GM19328 (cell line): ENCODE results near the gene RAB9B.
"Not testable (repeated sequence)": the region's sequence is repeated elsewhere in the genome, so short reads cannot be mapped to it uniquely, and the experiment has no call there.

Experiments
- ATAC-seq: cut with Tn5 transposase; IDR thresholded peaks from one replicate; pipeline ENCODE4 v1.9.1; 2021; ENCODE audit warnings: mild to moderate bottlenecking, moderate library complexity; ENCODE audit not compliant: unreplicated experiment

RAB9B gene, protein sequence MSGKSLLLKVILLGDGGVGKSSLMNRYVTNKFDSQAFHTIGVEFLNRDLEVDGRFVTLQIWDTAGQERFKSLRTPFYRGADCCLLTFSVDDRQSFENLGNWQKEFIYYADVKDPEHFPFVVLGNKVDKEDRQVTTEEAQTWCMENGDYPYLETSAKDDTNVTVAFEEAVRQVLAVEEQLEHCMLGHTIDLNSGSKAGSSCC

DNA sequence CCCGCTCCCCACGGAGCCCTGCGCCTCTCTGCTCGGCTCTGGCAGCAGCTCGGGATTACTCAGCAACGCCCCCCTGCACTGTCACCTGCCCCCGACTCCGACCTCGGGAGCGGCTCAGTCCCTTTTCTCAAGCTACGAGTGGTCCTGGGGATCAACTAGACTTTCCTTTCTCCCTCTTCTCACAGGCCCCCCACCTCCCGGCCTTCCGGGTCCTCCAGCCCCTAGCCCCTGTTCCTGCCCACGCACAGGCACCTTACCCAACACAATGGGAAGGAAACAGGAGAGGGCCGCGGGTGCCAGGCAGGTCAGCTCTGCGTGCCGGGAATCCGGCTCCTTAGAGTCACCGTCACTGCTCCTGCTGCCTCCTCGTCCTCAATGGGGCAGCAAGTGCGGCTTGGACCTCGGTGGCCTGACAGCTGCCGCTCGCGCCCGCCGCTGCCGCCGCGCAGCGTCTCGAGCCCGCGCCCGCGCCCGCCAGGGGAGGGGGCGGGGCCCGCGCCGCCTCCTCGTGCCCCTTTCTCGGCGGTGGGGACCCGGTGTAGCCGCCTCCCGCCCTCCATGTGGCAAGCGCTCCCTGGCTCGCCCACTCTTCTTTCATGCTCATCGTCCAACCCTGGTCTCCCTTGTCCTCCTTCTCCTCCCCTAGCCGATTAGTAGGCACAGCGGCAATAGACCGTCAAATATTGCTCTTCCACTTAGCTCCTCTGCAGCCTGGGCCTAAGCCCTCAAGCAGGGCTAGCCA, at the start of gene RAB9B:
RAB9B (minus strand) TSS at position 455 of the 742 bp plus-strand sequence. CDS start 6,473 bp downstream, outside the sequence.
- ATAC-seq = peak; percentile 84

DNA sequence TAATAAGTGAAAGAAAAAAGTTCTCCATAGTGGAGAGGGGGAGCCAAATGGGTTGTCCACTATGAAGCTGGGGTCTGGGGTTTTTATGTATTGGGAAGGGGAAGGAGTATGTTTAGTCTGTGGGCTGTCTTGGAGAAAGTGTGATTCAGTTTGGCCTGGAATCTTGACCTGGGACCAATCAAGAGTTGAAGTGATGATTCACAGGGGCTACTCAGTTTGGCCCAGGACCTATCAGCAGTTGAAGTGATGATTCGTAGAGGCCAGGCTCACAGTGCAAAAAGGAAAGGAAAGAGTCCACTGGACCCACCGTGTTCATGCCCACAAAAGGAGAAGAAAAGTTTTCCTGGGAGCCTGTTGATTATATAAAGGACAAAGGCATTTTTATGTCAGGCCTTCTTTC, 47.3 kb upstream of the RAB9B start:
- ATAC-seq = no peak

DNA sequence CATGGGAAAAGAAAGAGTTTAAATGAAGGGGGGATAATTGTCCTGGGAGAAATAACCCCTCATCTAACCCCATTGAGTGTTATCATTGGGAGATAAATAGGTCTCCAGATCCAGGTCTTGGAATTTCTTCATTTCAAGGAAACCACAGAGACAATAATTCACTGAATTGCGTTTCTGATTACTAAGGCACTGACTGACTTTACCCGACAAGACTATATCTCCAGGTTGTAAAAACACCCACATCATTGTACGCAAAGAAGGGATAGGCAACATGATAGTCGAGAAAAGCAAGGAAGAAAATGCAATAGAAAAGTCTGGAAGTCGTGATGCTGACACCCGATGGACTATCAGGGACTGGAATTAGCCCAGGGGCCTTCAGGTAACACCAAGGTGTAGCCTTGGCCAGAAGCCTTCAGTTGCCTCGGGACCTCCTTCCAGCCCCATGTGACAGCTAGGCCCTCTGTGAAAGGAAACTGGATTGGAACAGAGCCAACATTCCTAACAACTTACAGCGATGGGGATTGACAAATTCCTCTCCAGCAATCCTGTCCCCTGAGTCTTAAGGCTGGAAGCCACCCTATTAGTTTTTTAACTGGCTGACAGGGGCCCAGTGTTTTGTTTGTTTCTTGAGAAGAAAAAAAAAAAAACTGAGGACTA, 46.5 kb upstream of the RAB9B start:
- no peak for ATAC-seq

DNA sequence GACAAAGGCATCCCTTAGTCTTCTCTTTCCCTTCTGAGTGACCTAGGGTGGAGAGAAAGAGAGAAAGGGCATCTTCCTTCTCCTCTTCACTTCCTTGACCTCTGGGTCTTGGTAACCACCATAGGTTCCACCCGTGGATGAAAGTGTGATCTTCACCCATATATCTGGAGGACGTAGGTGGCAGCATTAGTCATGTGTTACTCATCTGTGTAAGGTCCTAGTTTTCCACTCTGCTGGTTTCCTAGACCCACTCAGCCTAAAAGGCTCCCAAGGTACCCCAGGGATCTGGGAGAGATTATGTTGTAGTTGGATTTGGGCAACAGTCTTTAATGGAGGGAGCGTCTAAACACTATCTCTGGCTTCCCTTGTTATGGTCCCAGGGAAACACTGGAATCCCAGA, 45.5 kb upstream of the RAB9B start:
- ATAC-seq = no peak

DNA sequence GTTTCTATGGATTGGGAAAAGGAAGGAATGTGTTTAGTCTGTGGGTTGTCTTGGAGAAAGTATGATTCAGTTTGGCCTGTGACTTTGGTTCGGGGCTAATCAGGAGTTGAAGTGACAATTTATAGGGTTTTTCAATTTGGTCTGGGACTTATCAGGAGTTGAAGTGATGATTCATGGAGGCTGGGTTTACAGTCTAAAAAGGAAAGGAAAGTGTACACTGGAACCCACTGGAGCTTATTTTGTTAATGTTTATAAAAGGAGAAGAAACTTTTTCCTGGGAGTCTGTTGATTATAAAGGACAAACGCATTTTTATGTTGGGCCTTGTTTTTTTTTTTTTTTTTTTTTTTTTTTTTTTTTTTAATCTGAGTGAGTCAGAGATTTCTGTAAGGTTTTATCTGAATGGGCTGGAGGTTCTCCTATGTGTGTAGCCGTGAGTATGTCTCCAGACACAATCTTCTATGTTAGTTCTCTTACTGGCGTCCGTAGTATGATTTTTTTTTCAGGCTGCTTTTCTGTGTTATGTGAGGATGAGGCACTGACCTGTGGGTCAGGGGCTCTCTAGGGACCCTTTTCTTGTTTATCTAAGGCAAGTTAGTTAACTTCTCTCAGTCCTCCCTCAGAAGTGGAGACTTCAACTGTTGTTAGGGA, 33.0 kb upstream of the RAB9B start:
- ATAC-seq = no peak

DNA sequence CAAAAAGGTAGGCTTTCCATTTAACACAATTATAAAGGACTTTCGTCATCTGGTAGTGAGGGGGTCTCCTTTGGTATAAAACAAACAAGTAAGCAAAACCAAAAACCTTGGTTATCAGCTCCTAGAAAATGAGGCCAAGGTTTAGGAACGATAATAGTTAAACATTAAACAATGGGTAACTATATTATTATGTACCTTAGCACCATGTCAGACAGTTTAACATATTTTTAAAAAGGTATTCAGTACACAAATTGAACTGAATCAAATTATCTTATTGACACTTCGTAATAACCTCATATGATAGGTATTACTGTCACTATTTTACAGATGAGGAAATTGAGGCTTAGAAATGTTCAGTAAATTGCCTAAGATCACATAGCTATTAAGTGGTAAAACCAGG, 32.1 kb upstream of the RAB9B start:
- ATAC-seq = no peak

DNA sequence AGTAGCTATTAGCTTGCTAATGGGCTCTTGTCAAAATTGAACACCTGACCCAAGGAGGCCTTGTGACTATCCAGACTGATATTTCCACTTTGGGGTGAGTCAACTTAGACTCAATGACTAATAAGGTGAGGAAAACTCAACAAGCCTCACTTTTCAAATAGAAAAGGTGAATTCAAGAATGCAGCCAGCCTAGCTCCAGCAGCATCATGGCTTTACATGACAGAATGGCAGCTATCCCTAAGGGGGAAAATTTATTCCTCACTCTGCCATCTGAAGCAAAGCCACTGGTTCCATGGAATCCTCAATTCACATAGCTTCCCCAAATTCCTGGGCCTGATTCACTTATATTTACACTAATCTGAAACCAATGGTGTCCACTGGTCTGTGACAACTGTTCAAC, 29.1 kb upstream of the RAB9B start:
- ATAC-seq = no peak

DNA sequence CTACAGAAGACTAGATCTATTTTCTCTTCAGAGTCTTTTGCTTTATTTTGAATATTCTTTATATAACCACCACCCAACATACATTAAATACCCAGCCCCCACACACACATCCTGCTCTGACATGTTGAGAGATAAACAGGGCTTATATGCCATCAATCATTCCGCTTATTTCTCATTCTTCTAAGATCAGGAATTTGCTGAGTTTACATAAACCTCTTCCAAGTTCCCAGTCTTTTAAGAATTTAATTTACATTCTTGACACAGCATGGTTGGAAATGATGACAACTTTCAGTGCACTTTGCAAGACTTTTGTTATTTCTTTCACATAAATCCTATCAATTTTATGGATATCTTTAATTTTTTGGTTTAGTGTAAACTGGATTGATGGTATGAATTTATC, 17.5 kb upstream of the RAB9B start:
- no peak for ATAC-seq

DNA sequence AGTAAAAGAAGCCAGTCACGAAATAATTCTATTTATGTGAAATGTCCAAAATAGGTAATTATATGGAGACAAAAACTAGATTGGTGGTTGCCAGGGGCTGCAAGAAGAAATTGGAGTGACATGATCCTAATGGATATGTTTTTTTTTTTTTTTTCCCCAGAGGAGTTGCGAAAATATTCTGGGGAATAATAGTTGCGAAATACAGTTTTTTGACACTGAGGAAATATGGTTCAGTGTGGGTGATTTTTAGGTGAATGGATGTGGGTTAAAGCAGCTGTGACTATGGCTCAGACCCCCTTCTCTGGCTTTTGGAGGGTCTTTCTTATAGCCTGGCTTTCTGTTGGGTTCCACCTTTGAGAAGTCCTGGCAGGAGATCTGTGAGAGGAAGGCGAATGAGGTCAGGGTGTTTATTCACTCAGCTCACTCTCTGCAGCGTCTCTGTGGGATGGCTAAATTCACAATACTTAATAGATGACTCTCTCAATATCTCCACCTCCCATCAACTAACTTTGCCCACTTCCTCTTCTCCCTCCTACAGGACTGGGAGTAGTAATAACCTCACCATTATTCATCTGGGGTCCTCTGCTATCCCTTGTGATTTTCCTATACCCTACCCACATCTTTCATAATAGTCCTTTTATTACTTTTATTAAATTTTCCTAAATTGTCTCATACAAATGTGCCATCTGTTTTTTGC, 15.3 kb upstream of the RAB9B start:
- no peak for ATAC-seq

DNA sequence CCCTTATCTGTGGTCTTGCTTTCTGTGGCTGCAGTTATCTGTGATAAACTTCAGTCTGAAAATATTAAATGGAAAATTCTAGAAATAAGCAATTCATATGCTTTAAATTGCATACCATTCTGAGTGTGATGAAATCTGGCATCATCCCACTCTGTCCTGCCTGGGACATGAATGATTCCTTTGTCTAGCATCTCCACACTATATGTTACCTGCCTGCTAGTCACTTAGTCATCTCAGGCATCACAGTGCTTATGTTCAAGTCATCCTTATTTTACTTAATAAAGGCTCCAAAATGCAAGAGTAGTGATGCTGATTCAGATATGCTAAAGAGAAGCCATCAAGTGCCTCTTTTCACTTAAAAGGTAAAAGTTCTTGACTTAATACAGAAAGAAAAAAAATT, 14.3 kb upstream of the RAB9B start:
- no peak for ATAC-seq

DNA sequence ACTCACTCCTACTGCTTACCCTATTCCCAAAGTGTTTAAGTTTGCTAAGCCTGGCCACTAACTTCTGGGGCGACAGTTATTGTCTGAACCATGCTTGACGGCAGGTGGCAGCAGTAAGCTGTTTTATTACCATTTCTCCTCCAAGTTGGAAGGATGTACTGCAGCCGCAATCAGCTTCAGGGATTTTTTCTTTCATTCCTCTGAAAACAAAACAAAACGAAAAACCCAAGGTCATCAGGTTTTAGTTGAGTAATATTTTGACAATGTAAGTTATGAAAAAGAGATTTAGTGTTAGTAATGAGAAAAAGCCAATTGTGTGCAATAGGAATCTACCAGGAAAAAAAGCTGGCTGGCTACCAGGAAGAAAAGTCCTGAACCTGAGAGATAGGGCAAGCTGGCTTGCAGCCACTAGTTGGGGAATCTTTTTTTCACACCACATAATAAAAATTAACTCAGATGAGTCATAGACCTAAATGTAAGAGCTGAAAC, 13.2 kb upstream of the RAB9B start:
- ATAC-seq = no peak

DNA sequence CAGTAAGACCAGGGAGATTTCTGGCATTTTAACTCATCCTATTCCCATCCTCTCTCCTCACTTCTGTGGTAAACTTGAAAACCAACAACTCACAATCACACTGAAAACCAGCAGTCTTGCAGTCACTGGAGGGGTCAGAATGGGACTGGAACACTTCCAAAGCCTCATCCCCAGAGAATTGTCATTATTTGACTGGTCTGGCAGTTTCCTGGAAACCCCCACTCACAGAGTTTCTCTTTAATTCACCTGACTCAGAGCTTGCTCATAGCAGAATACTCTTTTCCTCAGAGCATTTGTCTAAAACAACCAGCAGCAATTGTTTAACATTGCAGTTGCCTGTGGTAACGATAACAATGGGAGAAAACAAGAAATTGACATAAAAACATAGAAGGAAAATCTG, 7.3 kb upstream of the RAB9B start:
- no peak for ATAC-seq

DNA sequence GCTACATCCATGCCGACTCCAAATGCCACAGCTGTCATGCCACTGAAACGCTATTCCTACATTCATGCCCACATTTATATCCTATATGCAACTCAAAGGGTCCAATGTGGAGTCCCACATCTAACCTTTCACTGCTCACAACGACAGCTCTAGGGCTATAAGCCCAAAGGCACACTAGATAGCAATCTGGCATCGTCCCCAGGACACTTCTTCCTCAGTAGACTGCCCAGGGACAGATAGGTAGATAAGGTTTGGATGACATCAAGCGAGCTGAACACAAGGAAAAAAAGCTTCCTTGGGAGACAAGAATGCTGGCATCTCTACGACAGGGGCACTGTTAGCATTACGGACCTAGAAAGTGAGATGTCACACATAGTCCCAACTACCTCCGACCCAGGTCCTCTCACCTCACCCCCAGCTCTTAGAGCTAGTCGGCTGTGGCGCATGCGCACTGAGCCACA, 685 bp downstream of the RAB9B start:
- ATAC-seq = no peak

DNA sequence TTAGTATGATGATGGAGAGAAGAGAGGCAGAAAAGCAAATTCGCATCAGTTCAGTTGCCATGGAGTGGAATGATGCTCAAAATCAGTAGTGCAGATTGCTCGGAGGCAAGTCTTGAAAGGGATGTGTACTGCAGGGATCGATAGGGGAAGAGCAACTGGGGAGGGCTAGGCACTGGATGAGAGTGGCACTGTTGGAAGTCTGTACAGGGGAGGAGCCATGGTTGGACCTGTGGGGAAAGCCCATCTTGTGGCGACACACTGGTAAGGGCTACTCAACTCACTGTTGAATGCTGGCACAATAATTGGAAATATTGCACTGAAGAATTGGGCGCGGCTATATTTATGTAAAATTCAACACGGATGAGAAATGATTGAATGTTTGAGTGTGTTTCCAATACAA, 1.2 kb downstream of the RAB9B start:
- no peak for ATAC-seq

DNA sequence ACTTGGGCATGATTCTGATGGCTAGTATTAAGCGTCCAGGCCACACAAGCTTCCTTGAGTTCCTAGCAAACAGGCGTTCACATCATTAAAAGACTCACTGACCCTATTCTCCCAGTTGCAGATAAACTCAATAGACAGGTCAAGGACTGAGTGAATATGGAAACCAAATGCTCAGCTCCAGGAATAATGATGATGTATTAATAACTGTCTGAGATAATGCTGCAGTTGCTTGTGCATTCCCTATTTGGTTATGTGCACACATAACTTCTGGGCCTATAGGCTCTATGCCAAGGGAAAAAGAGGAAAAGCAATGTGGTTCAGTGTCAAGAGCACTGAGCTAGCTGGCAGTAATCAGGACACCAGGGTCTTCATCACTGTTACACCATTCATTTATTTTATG, 3.5 kb downstream of the RAB9B start:
- ATAC-seq = no peak

DNA sequence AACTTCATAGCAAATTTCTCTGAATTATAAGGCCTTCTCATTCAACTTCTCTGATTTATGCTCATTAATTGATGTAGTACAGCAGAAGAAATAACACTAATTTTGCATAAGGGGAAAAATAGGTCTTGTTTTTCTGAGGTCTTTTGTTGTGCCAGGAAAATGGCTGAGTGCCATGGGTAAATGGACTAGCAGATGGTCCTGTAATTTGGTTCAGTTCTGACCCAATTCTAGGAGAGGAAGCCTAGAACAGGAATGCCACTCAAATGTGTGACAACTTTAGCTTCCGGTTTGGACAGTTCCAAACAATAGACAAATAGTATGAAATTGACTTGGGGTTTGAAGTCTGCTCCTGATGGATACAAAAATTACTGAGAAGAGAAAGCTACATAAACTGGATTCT, 6.2 kb downstream of the RAB9B start:
- no peak for ATAC-seq

DNA sequence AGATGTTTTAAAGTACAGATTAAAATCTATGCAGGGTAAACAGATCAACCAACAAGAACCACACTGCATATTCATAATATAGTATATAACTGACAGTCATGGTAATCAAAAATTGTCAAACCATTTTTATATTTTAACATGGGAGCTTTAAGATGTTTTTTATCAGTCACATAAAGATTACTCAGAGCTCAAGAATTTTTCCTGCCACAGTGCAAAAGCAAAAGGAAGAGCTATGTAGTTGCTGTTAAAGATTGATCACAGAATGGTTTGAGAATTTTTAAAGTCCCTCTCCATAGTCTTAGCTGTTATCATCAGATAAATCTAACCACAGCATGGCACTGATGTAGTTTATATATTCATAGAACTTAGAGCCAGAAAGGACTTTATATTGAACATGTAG, 8.5 kb downstream of the RAB9B start:
- no peak for ATAC-seq

DNA sequence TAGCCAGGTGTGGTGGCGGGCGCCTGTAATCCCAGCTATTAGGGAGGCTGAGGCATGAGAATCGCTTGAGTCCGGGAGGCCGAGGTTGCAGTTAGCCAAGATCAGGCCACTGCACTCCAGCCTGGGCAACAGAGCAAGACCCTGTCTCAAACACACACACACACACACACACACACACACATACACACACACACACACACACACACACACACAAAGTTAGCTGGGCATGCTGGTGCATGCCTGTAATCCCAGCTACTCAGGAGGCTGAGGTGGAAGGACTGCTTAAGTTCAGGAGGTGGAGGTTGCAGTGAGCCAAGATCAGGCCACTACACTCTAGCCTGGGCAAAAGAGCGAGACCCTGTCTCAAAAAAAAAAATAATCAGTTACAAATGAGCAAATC, 11.3 kb downstream of the RAB9B start:
- not testable (repeated sequence) for ATAC-seq

DNA sequence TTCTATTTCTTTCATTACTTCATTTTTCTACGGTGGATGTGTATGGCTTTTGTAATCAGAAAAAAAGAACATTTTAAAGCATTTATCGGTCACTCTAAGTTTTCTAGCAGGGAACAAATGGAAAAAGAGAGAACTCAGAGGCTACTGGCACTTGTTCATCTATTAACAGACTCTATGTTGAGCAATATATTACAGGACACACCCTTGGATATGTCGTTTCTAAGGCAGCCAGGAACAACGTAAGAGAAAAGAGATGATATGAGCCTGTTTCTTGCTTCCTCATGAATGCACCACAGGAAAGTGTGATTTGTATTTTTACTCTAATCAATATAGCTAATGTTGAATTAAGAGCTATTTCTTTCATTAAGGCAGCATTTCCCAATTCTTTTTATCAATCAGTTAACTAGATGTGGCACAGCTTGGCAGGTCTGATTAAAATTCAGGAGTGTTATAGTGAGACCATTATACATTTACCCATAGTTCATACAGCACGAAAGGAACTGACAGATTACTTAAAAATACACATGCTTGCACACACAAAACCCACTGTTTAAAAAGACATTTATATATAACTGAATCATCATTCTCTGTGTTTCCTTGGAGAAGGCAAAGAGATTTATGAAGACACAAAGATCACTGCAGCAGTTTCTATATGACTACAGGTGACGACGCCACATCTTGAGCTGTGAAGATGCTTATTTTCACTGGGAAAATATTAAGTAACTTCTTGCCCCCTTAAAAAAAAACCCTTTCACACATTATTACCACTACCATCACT, 13.0 kb downstream of the RAB9B start:
- no peak for ATAC-seq

DNA sequence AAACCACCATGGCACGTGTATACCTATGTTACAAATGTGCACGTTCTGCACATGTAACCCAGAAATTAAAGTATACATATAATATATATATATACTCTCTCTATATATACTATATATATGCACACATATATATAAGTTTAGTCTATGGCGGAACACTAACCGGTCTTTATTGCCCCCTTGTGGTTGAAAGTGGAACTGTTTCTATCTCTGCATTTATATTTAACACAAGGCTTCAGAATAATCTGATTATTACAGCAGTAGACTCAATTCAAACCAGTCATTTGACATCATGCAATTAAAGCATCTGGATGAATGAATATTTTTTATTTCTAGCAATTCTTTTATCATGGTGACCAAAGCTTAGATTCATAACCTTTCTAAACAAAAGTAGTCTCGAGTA, 14.6 kb downstream of the RAB9B start:
- ATAC-seq = no peak
